ENCODE measurements around the gene FAM98A. TPM values are rescaled to one million over a fixed set of nuclear protein-coding genes. Genes with fewer than 3 reads are reported as not detected.

FAM98A gene
- 55.4 and 55.7 TPM in 2 replicates for total RNA-seq (2013; cell fraction: nucleolus; rRNA removed)
- 27.6 and 29.7 TPM in 2 replicates for total RNA-seq (2014; rRNA removed)
- 46.8 and 61.2 TPM in 2 replicates for total RNA-seq (2014; rRNA removed; fragmentation: Illumina TruSeq; extraction: Trizol)
- total RNA-seq (2021) = 75.0 and 81.2 TPM in 2 replicates
- 20.3 TPM for polyA plus RNA-seq (2011; ENCODE audit: low read depth)
- 76.0 and 79.3 TPM in 2 replicates for polyA plus RNA-seq (2011; rRNA removed)
- polyA plus RNA-seq (2011; cell fraction: cytosol; rRNA removed) = 133 and 140 TPM in 2 replicates
- polyA plus RNA-seq (2011; cell fraction: nucleus; rRNA removed) = 59.8 and 90.4 TPM in 2 replicates
- polyA plus RNA-seq (2012) = 58.1 and 61.4 TPM in 2 replicates
- 231 and 416 TPM in 2 replicates for polyA plus RNA-seq (2014; fragmentation: Illumina TruSeq; extraction: Trizol)
- polyA plus RNA-seq (2014; fragmentation: Nextera tagmentation; extraction: Ambion mirVana) = 10 to 100 TPM; 34.4 to 55.6 TPM
- polyA plus RNA-seq (2014; rRNA removed) = 76.0 and 113 TPM in 2 replicates
- polyA plus RNA-seq (2016; fragmentation: Nextera tagmentation; extraction: Ambion mirVana) = 10 to 100 TPM; 90.6 TPM
- 64.3 and 90.7 TPM in 2 replicates for polyA minus RNA-seq (2011; rRNA and poly(A)+ RNA removed)
- 20.8 and 28.2 TPM in 2 replicates for polyA minus RNA-seq (2011; cell fraction: cytosol; rRNA and poly(A)+ RNA removed)
- polyA minus RNA-seq (2011; cell fraction: nucleus; rRNA and poly(A)+ RNA removed) = 30.1 and 34.3 TPM in 2 replicates
- percentile 84 among the genes with signal in this experiment for Bru-seq, nascent RNA
- BruChase-seq, experiment 1, labeled RNA remaining after a 6-hour chase = percentile 83 among the genes with signal in this experiment
- percentile 89 among the genes with signal in this experiment for BruChase-seq, experiment 2, labeled RNA remaining after a 2-hour chase
- long read RNA-seq, experiment 1, transcript FAM98A-201 (8 exons, 2,816 nt) = major isoform, 34 of 45 reads
- long read RNA-seq, experiment 1, partial matches to known transcripts = 8 of 45 reads
- long read RNA-seq, experiment 1, other reads (novel, unspliced or antisense) = 3 of 45 reads
- long read RNA-seq, experiment 2, transcript FAM98A-201 (8 exons, 2,816 nt) = major isoform, 112 of 149 reads
- long read RNA-seq, experiment 2, partial matches to known transcripts = 33 of 149 reads
- long read RNA-seq, experiment 2, other reads (novel, unspliced or antisense) = 1 of 149 reads

- H3K9me3 ChIP-seq (replicated peaks; ENCODE audit: control insufficient read depth, insufficient read depth, low read length) = no peaks in the 10 kb centered on the region
- H3K27me3 ChIP-seq (replicated peaks in 1 of 2; ENCODE audit: control insufficient read depth in 2 of 2, insufficient read depth in 2 of 2, low read length in 1 of 2) = no peaks in the 10 kb centered on the region
- H3K79me2 ChIP-seq (ENCODE audit: control insufficient read depth, insufficient read depth, low read length) = peaks cover 46% of the 10 kb centered on the region
- FAIRE-seq (peak; percentile 95), ATAC-seq (peak; percentile 92), DNase-seq (ENCODE audit: low read depth, low spot score) (peak; percentile 96)
- ChIA-PET SMC1A (ENCODE audit: uncharacterized antibody, unreplicated experiment) (interaction anchor here (0.8 to 2.4 kb wide), 15 partner anchors 9 to 473 kb away, joined by 3 to 24 read pairs (median 3); partner anchors contain the start of gene RASGRP3), RAD21 (ENCODE audit: unreplicated experiment) (interaction anchor here (0.8 to 2.8 kb wide), 11 partner anchors 16 to 1433 kb away, joined by 3 to 26 read pairs (median 3); partner anchors contain the start of gene SLC30A6), CTCF (interaction anchor here (0.9 to 2.8 kb wide), 10 partner anchors 8 to 186 kb away, joined by 3 to 34 read pairs (median 4); partner anchors contain the start of gene RASGRP3), POLR2A (interaction anchor here (1.0 to 2.2 kb wide), 5 partner anchors 13 to 123 kb away, joined by 3 to 22 read pairs (median 3); partner anchors contain the start of gene RASGRP3)
- in situ Hi-C loops (cut with MboI) = loop anchor here (25.0 kb wide), 1 partner anchor 837 kb away; no protein-coding TSS in a partner anchor
- peak within 1 kb of the TSS; percentile 96 for H3K27ac ChIP-seq (ENCODE audit: control insufficient read depth, insufficient read depth)
- peak within 1 kb of the TSS; percentile 87 for H3K9ac ChIP-seq (ENCODE audit: control insufficient read depth, insufficient read depth, low read length)
- H3K36me3 ChIP-seq (ENCODE audit: control insufficient read depth in 2 of 2, insufficient read depth in 2 of 2, low read length in 1 of 2) = 0 out of 4 replicates have a peak, but pooled peaks cover 0 to 3% of the 10 kb centered on the region in 2 experiments
- no peaks in the 10 kb centered on the region for H4K20me1 ChIP-seq (ENCODE audit: control insufficient read depth, insufficient read depth)
- H3K4me2 ChIP-seq (ENCODE audit: control insufficient read depth, insufficient read depth) = peak within 1 kb of the TSS; percentile 49
- H3K4me3 ChIP-seq = peak within 1 kb of the TSS; percentile 94
- BruUV-seq (replicated peaks) = TSS peak; percentile 82
- intact Hi-C loops (cut with micrococcal nuclease; ENCODE audit: unreplicated experiment) = loop anchor here (5.0 kb wide), 1 partner anchor 122 kb away; the partner anchor contains the start of gene RASGRP3
- under 1% methylated on average over 55 of the region's 56 CpGs for WGBS (ENCODE audit: insufficient coverage, insufficient replicate concordance, low lambda C conversion rate, missing lambda C conversion rate)
- peak within 1 kb of the TSS; percentile 97 for H2AFZ ChIP-seq (ENCODE audit: control insufficient read depth, low read depth, low read length)
- H3K4me1 ChIP-seq (ENCODE audit: control insufficient read depth, insufficient read depth, low read length) = no peaks in the 10 kb centered on the region
- TF ChIP-seq ZBTB4 (CRISPR knock-in tag; IDR thresholded peaks at IDR 0.05) (no peak), IRF4 (IDR thresholded peaks at IDR 0.05; ENCODE audit: low read depth, low read length) (no peak), ZNF687 (IDR thresholded peaks at IDR 0.05) (peak; percentile 35), BMI1 (IDR thresholded peaks at IDR 0.05; ENCODE audit: borderline replicate concordance) (no peak), MTA3 (IDR thresholded peaks at IDR 0.05; ENCODE audit: borderline replicate concordance, low read length) (no peak), STAT1 (conservative IDR thresholded peaks at IDR 0.05) (no peak), JUNB (IDR thresholded peaks at IDR 0.05) (no peak), GABPA (IDR thresholded peaks at IDR 0.05; ENCODE audit: low read depth) (no peak; the same call in 1 of the 2 replicates), MXI1 (IDR thresholded peaks at IDR 0.05; ENCODE audit: low read depth, low read length) (peak; percentile 78), HDAC2 (IDR thresholded peaks at IDR 0.05) (no peak), TCF12 (IDR thresholded peaks at IDR 0.05; ENCODE audit: low read depth, low read length) (peak; percentile 54; the same call in 1 of the 2 replicates)
Measured at GRCh38 chr2:33599175-33599942, at the start of gene FAM98A. TSS of gene FAM98A (minus strand) at chr2:33599299. CDS start at chr2:33599221, 78 bp downstream.
